ENCODE results near the gene UAP1.
A peak's percentile ranks its signal among the peaks of the same experiment; 100 is the strongest.
"Not testable (repeated sequence)": the region's sequence is repeated elsewhere in the genome, so short reads cannot be mapped to it uniquely, and the experiment has no call there.

The UAP1 gene

GRCh38 chr1:162566870-162567269 is 5.3 kb downstream of the UAP1 start:
- DNase-seq = no peak

- no peak for DNase-seq
Observed at GRCh38 chr1:162568802-162569201, 7.3 kb downstream of the UAP1 start.

GRCh38 chr1:162570718-162571117 is 9.2 kb downstream of the UAP1 start:
- DNase-seq = no peak

- DNase-seq = not testable (repeated sequence)
Observed at GRCh38 chr1:162571121-162571520, 9.6 kb downstream of the UAP1 start.

- DNase-seq = no peak
Observed at GRCh38 chr1:162571696-162572095, 10.2 kb downstream of the UAP1 start.

- DNase-seq = no peak
Observed at GRCh38 chr1:162573136-162573535, 11.6 kb downstream of the UAP1 start.

GRCh38 chr1:162578071-162578700 is 16.7 kb downstream of the UAP1 start:
- DNase-seq = no peak

GRCh38 chr1:162578936-162579335 is 17.4 kb downstream of the UAP1 start:
- DNase-seq = no peak

- no peak for DNase-seq
Observed at GRCh38 chr1:162580308-162580707, 18.8 kb downstream of the UAP1 start.

GRCh38 chr1:162582901-162583300 is 21.4 kb downstream of the UAP1 start:
- DNase-seq = not testable (repeated sequence)

GRCh38 chr1:162585101-162585500 is 23.6 kb downstream of the UAP1 start:
- DNase-seq = not testable (repeated sequence)

- no peak for DNase-seq
Observed at GRCh38 chr1:162587347-162587746, 25.8 kb downstream of the UAP1 start.

- no peak for DNase-seq
Observed at GRCh38 chr1:162587761-162588260, 26.3 kb downstream of the UAP1 start.

- no peak for DNase-seq
Observed at GRCh38 chr1:162590101-162590500, 28.6 kb downstream of the UAP1 start.

- no peak for DNase-seq
Observed at GRCh38 chr1:162590686-162591085, 29.2 kb downstream of the UAP1 start.

- DNase-seq = no peak
Observed at GRCh38 chr1:162596514-162597170, 35.1 kb downstream of the UAP1 start.

GRCh38 chr1:162599451-162599850 is 37.9 kb downstream of the UAP1 start:
- DNase-seq = no peak

- DNase-seq = not testable (repeated sequence)
Observed at GRCh38 chr1:162603117-162603516, 41.6 kb downstream of the UAP1 start.

- peak; percentile 19 for DNase-seq
Observed at GRCh38 chr1:162605225-162605927, 43.9 kb downstream of the UAP1 start.

GRCh38 chr1:162609306-162609705 is 47.8 kb downstream of the UAP1 start:
- no peak for DNase-seq

- DNase-seq = no peak
Observed at GRCh38 chr1:162612606-162613400, 51.3 kb downstream of the UAP1 start.

GRCh38 chr1:162616848-162617247 is 55.3 kb downstream of the UAP1 start:
- no peak for DNase-seq

GRCh38 chr1:162617513-162617912 is 56.0 kb downstream of the UAP1 start:
- DNase-seq = no peak
